ENCODE results near the gene MARVELD2. TPM values are rescaled to one million over a fixed set of nuclear protein-coding genes. Genes with fewer than 3 reads are reported as not detected.

Gene MARVELD2
- total and polyA plus RNA-seq, 2 donors (not counting 1 experiment from before 2014, with no cell fraction given) = 0.19 to 0.94 TPM

DNA sequence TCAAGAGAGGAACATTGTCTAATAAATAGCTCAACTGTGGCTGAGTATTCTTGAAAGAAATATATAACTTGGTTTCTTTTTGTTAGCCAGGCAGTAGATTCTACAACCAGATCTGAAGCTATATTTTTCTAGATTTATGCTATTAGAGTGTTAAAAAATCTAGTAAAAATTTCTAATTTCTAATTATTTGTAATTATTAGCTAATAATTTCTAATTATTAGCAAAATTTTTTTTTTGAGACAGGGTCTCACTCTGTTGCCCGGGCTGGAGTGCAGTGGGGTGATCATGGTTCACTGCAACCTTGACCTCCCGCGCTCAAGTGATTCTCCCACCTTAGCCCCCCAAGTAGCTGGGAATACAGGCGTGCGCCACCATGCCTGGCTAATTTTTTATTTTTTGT is 42.5 kb upstream of the MARVELD2 start:
- Mint-ChIP-seq H3K27ac (no peak overlapping the region), H3K27me3 (no peaks in the 10 kb centered on the region), H3K4me1 (peaks cover 57% of the 10 kb centered on the region), H3K4me3 (no peak overlapping the region), H3K9me3 (ENCODE audit: insufficient read depth) (no peaks in the 10 kb centered on the region)
- no CpG with 5 or more reads among the region's 5 CpGs for WGBS (ENCODE audit: insufficient coverage)
- Histone ChIP-seq H3K4me3 (ENCODE audit: control extremely low read depth in 1 of 5, extremely low read depth in 1 of 5, insufficient read depth in 1 of 5, low read depth in 2 of 5, low read length in 4 of 5) (no peak overlapping the region), H2AFZ (ENCODE audit: insufficient read depth, low read depth, low read length, poor library complexity, severe bottlenecking) (no peak overlapping the region), H3K36me3 (replicated peaks in 1 of 2; ENCODE audit: control extremely low read depth in 1 of 2, control insufficient read depth in 1 of 2, extremely low read depth in 1 of 2, insufficient read depth in 2 of 2, low read length in 1 of 2) (peaks cover 4 to 9% of the 10 kb centered on the region in 2 experiments), H3K27ac (ENCODE audit: low read length in 2 of 2) (no peak overlapping the region), H3K4me2 (replicated peaks; ENCODE audit: low read depth, low read length, poor library complexity, severe bottlenecking) (peak overlapping the region; percentile 16), H4K20me1 (ENCODE audit: control insufficient read depth, insufficient read depth, low read length, poor library complexity, severe bottlenecking) (no peaks in the 10 kb centered on the region), H3K27me3 (replicated peaks in 1 of 4; ENCODE audit: control extremely low read depth in 1 of 4, control insufficient read depth in 3 of 4, insufficient read depth in 4 of 4, low read length in 3 of 4) (no peaks in the 10 kb centered on the region), H3K9ac (ENCODE audit: low read length) (no peak overlapping the region), H3K9me3 (ENCODE audit: control extremely low read depth in 1 of 3, control insufficient read depth in 2 of 3, insufficient read depth in 1 of 3, low read length in 2 of 3) (no peaks in the 10 kb centered on the region), H3K4me1 (ENCODE audit: control insufficient read depth in 2 of 2, insufficient read depth in 2 of 2, low read length in 2 of 2) (peaks cover 29 to 39% of the 10 kb centered on the region in 2 donors), H3K79me2 (ENCODE audit: control insufficient read depth, insufficient read depth, low read length) (peaks cover 44% of the 10 kb centered on the region)
- ChIA-PET CTCF (interaction anchor here (1.3 kb wide), 1 partner anchor 279 kb away, joined by 14 read pairs; the partner anchor contains the start of gene SLC30A5), POLR2A (no interaction called here)
- ATAC-seq (ENCODE audit: low read depth) (no peak), DNase-seq (no peak)
- intact Hi-C loops (cut with micrococcal nuclease) = no loop called here
- TF ChIP-seq EZH2 (IDR thresholded peaks at IDR 0.05; ENCODE audit: borderline replicate concordance, insufficient read depth, low read depth, low read length, poor library complexity, severe bottlenecking) = no peak
- TF ChIP-seq, protein P1, sequence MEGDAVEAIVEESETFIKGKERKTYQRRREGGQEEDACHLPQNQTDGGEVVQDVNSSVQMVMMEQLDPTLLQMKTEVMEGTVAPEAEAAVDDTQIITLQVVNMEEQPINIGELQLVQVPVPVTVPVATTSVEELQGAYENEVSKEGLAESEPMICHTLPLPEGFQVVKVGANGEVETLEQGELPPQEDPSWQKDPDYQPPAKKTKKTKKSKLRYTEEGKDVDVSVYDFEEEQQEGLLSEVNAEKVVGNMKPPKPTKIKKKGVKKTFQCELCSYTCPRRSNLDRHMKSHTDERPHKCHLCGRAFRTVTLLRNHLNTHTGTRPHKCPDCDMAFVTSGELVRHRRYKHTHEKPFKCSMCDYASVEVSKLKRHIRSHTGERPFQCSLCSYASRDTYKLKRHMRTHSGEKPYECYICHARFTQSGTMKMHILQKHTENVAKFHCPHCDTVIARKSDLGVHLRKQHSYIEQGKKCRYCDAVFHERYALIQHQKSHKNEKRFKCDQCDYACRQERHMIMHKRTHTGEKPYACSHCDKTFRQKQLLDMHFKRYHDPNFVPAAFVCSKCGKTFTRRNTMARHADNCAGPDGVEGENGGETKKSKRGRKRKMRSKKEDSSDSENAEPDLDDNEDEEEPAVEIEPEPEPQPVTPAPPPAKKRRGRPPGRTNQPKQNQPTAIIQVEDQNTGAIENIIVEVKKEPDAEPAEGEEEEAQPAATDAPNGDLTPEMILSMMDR (IDR thresholded peaks at IDR 0.05) = no peak

DNA sequence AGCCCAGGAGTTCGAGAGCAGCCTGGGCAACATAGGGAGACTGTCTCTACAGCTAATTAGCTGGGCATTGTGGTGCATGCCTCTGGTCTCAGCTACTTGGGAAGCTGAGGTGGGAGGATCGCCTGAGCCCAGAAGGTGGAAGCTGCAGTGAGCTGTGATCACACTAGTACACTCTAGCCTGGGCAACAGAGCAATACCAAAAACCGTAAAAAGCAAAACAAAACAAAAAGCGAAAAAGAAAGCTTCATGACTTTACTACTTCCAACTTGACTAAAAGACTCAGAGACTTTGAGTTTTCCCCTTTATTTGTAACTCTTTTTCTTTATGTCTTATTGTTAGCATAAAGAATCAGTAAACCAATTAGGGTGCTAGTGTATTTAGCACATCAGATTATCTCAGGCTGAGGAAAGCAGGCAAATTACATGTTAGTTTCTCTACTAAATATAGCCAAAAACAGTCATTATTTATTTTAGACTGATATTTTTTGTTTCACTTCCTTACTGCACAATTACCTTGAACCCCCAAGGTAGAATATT is 39.9 kb upstream of the MARVELD2 start:
- H3K4me3 ChIP-seq (ENCODE audit: control extremely low read depth in 1 of 5, extremely low read depth in 1 of 5, insufficient read depth in 1 of 5, low read depth in 2 of 5, low read length in 4 of 5) = peak overlapping the region in 2 of 5 experiments; percentile 25 to 34
- Mint-ChIP-seq H3K27me3 (no peaks in the 10 kb centered on the region), H3K4me1 (peaks cover 43% of the 10 kb centered on the region), H3K4me3 (peak overlapping the region; percentile 74), H3K27ac (peak overlapping the region; percentile 91), H3K9me3 (ENCODE audit: insufficient read depth) (no peaks in the 10 kb centered on the region)
- intact Hi-C loops (cut with micrococcal nuclease) = no loop called here
- peaks cover 16 to 26% of the 10 kb centered on the region in 2 donors for H3K4me1 ChIP-seq (ENCODE audit: control insufficient read depth in 2 of 2, insufficient read depth in 2 of 2, low read length in 2 of 2)
- H4K20me1 ChIP-seq (ENCODE audit: control insufficient read depth, insufficient read depth, low read length, poor library complexity, severe bottlenecking) = no peaks in the 10 kb centered on the region
- 67% methylated on average over 1 of the region's 4 CpGs for WGBS (ENCODE audit: insufficient coverage)
- H3K9me3 ChIP-seq (ENCODE audit: control extremely low read depth in 1 of 3, control insufficient read depth in 2 of 3, insufficient read depth in 1 of 3, low read length in 2 of 3) = no peaks in the 10 kb centered on the region
- no peaks in the 10 kb centered on the region for H3K27me3 ChIP-seq (replicated peaks in 1 of 4; ENCODE audit: control extremely low read depth in 1 of 4, control insufficient read depth in 3 of 4, insufficient read depth in 4 of 4, low read length in 3 of 4)
- no peak for TF ChIP-seq EZH2 (IDR thresholded peaks at IDR 0.05; ENCODE audit: borderline replicate concordance, insufficient read depth, low read depth, low read length, poor library complexity, severe bottlenecking)
- TF ChIP-seq, protein P1 (IDR thresholded peaks at IDR 0.05) = no peak
- H3K36me3 ChIP-seq (replicated peaks in 1 of 2; ENCODE audit: control extremely low read depth in 1 of 2, control insufficient read depth in 1 of 2, extremely low read depth in 1 of 2, insufficient read depth in 2 of 2, low read length in 1 of 2) = peaks cover 7 to 9% of the 10 kb centered on the region in 2 experiments
- peak overlapping the region; percentile 45 for H3K9ac ChIP-seq (ENCODE audit: low read length)
- H3K79me2 ChIP-seq (ENCODE audit: control insufficient read depth, insufficient read depth, low read length) = peaks cover 25% of the 10 kb centered on the region
- no peak overlapping the region for H2AFZ ChIP-seq (ENCODE audit: insufficient read depth, low read depth, low read length, poor library complexity, severe bottlenecking)
- H3K4me2 ChIP-seq (replicated peaks; ENCODE audit: low read depth, low read length, poor library complexity, severe bottlenecking) = peak overlapping the region; percentile 55
- CTCF ChIA-PET = interaction anchor here (1.2 kb wide), 1 partner anchor 281 kb away, joined by 9 read pairs; the partner anchor contains the start of gene SLC30A5
- peak overlapping the region; percentile 55 to 82 for H3K27ac ChIP-seq (ENCODE audit: low read length in 2 of 2)
- POLR2A ChIA-PET = no interaction called here
- peak; percentile 47 for ATAC-seq (ENCODE audit: low read depth)
- peak; percentile 40 for DNase-seq

All from B cell (primary cell).